ENCODE results near the gene NFATC4.

Gene NFATC4

GRCh38 chr14:24409192-24409591 lies 41.2 kb downstream of the NFATC4 start:
- Histone ChIP-seq H3K36me3 (ENCODE audit: insufficient read depth, low read length) (no peaks in the 10 kb centered on the region), H3K9ac (ENCODE audit: low read depth, low read length) (no peak overlapping the region), H3K9me3 (ENCODE audit: control insufficient read depth, insufficient read depth, low read length) (no peaks in the 10 kb centered on the region), H3K4me1 (ENCODE audit: insufficient read depth, low read length) (no peaks in the 10 kb centered on the region)

DNA sequence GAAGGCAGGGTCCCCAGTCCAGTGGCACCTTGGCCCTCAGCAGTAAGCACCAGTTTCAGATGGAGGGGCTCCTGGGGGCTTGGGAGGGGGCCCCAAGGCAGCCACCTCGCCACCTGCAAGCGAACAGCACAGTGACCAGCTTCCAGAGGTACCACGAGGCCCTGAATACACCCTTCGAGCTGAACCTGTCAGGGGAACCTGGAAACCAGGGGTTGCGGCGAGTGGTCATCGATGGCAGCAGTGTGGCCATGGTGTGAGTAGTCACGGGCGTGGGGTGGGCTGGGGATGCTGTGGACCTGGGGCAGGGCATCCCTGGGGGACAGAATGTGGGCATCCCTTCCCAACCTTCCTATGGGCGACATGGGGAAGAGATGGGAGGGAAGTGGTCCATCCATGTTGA lies 42.0 kb downstream of the NFATC4 start:
- Histone ChIP-seq H3K9me3 (ENCODE audit: control insufficient read depth, insufficient read depth, low read length) (no peaks in the 10 kb centered on the region), H3K9ac (ENCODE audit: low read depth, low read length) (no peak overlapping the region), H3K36me3 (ENCODE audit: insufficient read depth, low read length) (no peaks in the 10 kb centered on the region), H3K4me1 (ENCODE audit: insufficient read depth, low read length) (no peaks in the 10 kb centered on the region)

DNA sequence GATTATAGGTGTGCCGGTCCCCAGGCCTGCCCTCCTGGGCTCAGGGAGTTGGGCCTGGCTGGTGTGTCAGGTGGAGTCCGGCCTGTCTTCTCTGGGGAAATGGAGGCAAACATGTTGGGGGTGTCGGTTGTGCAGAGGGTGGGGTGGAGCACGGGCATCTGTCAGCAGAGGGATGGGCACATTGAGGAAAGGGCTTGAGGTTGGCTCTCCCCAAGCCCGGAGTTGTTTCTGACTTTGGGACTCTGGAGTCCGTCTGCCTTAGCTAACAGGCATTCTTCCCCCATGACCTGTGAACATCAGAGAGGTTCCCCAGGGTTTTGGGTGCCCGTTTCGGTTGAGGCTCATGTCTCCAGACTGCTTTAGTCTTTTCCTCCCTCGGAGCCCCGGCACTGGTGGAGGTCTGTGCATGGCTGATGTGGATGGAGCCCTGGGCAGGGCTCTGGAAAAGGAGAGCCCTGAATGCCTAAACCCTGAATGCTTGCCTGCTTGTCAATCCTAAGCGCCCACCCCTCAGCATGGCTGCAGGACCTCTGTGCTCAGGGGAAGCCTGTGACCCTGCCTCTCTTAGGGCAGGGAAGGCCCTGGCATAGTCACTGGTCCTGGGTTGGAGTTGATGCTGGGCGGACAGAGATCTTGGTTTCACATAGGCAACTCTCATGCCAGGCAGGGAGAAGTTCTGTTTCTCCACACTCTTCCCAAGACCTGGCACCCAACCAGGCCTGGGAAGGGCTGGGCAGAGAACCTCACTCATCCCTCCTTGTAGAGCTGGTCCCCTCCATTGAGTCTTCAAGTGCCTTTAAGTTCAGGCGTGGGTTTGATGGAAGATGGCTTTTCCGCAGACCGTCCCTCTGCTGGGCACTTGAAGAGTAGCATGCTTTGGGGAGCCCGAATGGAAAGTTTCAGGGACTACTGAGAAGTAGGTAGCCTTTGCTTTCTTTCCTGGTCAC lies 43.7 kb downstream of the NFATC4 start:
- Histone ChIP-seq H3K4me1 (ENCODE audit: insufficient read depth, low read length) (no peaks in the 10 kb centered on the region), H3K9ac (ENCODE audit: low read depth, low read length) (no peak overlapping the region), H3K36me3 (ENCODE audit: insufficient read depth, low read length) (no peaks in the 10 kb centered on the region), H3K9me3 (ENCODE audit: control insufficient read depth, insufficient read depth, low read length) (no peaks in the 10 kb centered on the region)

- no peaks in the 10 kb centered on the region for H3K9me3 ChIP-seq (ENCODE audit: control insufficient read depth, insufficient read depth, low read length)
- no peaks in the 10 kb centered on the region for H3K4me1 ChIP-seq (ENCODE audit: insufficient read depth, low read length)
- no peak overlapping the region for H3K9ac ChIP-seq (ENCODE audit: low read depth, low read length)
- H3K36me3 ChIP-seq (ENCODE audit: insufficient read depth, low read length) = no peaks in the 10 kb centered on the region; the same call in 1 of the 2 replicates
These were observed 46.1 kb downstream of the NFATC4 start for GRCh38 chr14:24414077-24414476.

GRCh38 chr14:24414732-24415420 lies 46.9 kb downstream of the NFATC4 start:
- no peaks in the 10 kb centered on the region for H3K4me1 ChIP-seq (ENCODE audit: insufficient read depth, low read length)
- H3K9ac ChIP-seq (ENCODE audit: low read depth, low read length) = no peak overlapping the region
- no peaks in the 10 kb centered on the region; the same call in 1 of the 2 replicates for H3K36me3 ChIP-seq (ENCODE audit: insufficient read depth, low read length)
- H3K9me3 ChIP-seq (ENCODE audit: control insufficient read depth, insufficient read depth, low read length) = no peaks in the 10 kb centered on the region

- H3K9ac ChIP-seq (ENCODE audit: low read depth, low read length) = no peak overlapping the region
- no peaks in the 10 kb centered on the region for H3K4me1 ChIP-seq (ENCODE audit: insufficient read depth, low read length)
- H3K9me3 ChIP-seq (ENCODE audit: control insufficient read depth, insufficient read depth, low read length) = no peaks in the 10 kb centered on the region
- no peaks in the 10 kb centered on the region; the same call in 1 of the 2 replicates for H3K36me3 ChIP-seq (ENCODE audit: insufficient read depth, low read length)
These were observed 47.7 kb downstream of the NFATC4 start for GRCh38 chr14:24415421-24416253.

DNA sequence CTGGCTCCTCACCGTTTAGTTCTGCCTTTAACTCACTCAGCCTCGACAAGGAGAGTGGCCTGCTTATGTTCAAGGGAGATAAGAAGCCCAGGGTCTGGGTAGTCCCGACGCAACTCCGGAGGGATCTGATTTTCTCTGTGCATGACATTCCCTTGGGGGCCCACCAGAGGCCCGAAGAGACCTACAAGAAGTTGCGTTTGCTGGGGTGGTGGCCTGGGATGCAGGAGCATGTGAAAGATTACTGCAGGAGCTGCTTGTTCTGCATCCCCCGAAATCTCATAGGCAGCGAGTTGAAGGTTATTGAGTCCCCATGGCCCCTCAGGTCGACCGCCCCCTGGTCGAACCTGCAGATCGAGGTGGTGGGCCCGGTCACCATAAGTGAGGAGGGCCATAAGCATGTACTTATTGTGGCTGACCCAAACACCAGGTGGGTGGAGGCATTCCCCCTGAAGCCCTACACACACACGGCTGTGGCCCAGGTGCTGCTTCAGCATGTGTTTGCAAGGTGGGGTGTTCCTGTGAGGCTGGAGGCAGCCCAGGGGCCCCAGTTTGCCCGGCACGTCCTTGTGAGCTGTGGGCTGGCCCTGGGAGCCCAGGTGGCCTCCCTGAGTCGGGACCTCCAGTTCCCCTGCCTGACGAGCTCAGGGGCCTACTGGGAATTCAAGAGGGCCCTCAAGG lies 48.4 kb downstream of the NFATC4 start:
- H3K9ac ChIP-seq (ENCODE audit: low read depth, low read length) = no peak overlapping the region
- no peaks in the 10 kb centered on the region; the same call in 1 of the 2 replicates for H3K36me3 ChIP-seq (ENCODE audit: insufficient read depth, low read length)
- H3K4me1 ChIP-seq (ENCODE audit: insufficient read depth, low read length) = no peaks in the 10 kb centered on the region
- H3K9me3 ChIP-seq (ENCODE audit: control insufficient read depth, insufficient read depth, low read length) = no peaks in the 10 kb centered on the region

GRCh38 chr14:24416932-24417619 lies 49.1 kb downstream of the NFATC4 start:
- Histone ChIP-seq H3K9me3 (ENCODE audit: control insufficient read depth, insufficient read depth, low read length) (no peaks in the 10 kb centered on the region), H3K36me3 (ENCODE audit: insufficient read depth, low read length) (no peaks in the 10 kb centered on the region; the same call in 1 of the 2 replicates), H3K9ac (ENCODE audit: low read depth, low read length) (no peak overlapping the region), H3K4me1 (ENCODE audit: insufficient read depth, low read length) (no peaks in the 10 kb centered on the region)

GRCh38 chr14:24417832-24418491 lies 50.0 kb downstream of the NFATC4 start:
- Histone ChIP-seq H3K36me3 (ENCODE audit: insufficient read depth, low read length) (no peaks in the 10 kb centered on the region; the same call in 1 of the 2 replicates), H3K4me1 (ENCODE audit: insufficient read depth, low read length) (no peaks in the 10 kb centered on the region), H3K9ac (ENCODE audit: low read depth, low read length) (no peak overlapping the region), H3K9me3 (ENCODE audit: control insufficient read depth, insufficient read depth, low read length) (no peaks in the 10 kb centered on the region)

DNA sequence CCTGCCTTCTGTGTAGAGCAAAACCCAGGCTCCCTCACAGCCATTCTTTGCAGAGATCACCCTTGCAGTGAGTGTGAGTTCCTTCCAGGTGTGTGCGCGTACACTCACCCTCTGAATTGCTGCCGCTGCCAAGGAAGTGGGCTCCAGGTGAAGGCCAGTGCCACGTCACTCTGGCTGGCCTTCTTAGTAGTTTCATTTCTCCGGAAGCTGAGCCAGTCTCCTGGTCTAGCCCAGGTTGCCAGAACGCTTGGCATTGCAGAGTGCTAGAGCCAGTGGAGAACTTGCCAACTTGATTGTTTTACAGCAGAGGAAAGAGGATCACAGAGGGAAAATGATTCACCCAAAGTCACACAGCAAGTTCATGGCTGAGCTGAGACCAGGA lies 50.5 kb downstream of the NFATC4 start:
- Histone ChIP-seq H3K4me1 (ENCODE audit: insufficient read depth, low read length) (no peaks in the 10 kb centered on the region), H3K9me3 (ENCODE audit: control insufficient read depth, insufficient read depth, low read length) (no peaks in the 10 kb centered on the region), H3K9ac (ENCODE audit: low read depth, low read length) (no peak overlapping the region), H3K36me3 (ENCODE audit: insufficient read depth, low read length) (no peaks in the 10 kb centered on the region; the same call in 1 of the 2 replicates)

- Histone ChIP-seq H3K9ac (ENCODE audit: low read depth, low read length) (no peak overlapping the region), H3K4me1 (ENCODE audit: insufficient read depth, low read length) (peaks cover 4% of the 10 kb centered on the region), H3K9me3 (ENCODE audit: control insufficient read depth, insufficient read depth, low read length) (no peaks in the 10 kb centered on the region), H3K36me3 (ENCODE audit: insufficient read depth, low read length) (no peaks in the 10 kb centered on the region; the same call in 1 of the 2 replicates)
These were observed 54.3 kb downstream of the NFATC4 start for GRCh38 chr14:24422261-24422660.

DNA sequence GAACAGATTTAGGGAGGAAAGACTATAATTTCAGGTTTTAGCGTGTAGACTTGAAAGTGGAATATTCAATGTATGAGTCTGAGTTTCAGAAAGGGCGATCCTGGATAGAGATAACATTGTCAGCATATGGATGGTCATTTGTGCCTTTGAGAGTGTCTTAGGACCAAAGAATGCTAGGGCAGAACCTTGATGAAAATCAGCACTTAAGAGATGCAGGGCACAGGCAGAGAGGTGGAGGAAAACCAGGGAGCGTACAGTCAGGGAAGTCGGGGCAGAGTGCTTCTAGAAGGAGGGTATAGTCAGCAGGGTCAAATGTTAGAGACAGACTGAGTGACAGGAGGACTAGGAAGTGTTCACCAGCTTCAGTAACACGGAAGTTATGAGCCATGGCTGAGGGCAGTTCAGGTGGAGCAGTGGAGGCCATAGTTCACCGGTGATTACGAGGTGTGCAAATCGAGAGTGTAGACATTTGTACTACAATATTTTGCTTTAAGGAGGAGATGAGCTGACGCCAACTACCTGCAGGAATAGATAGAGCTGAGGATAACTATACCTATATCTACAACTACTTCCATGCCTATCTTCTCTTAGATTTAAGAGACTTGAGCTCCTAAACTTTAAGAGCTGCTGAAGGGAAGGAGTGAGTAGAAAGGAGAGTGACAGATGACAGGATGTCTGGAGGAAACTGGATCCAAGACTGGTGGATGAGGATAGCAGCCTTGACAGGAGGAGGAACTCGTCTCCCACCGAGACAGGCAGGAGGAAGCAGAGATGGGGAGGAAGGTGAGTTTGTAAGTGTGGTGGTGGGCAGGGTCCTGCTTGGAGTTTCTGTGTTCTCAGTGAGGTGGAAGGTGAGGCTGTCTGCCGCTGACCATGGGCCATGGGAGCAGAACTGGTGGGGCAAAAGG lies 55.0 kb downstream of the NFATC4 start:
- peaks cover 4% of the 10 kb centered on the region for H3K4me1 ChIP-seq (ENCODE audit: insufficient read depth, low read length)
- H3K9ac ChIP-seq (ENCODE audit: low read depth, low read length) = no peak overlapping the region
- no peaks in the 10 kb centered on the region; the same call in 1 of the 2 replicates for H3K36me3 ChIP-seq (ENCODE audit: insufficient read depth, low read length)
- H3K9me3 ChIP-seq (ENCODE audit: control insufficient read depth, insufficient read depth, low read length) = no peaks in the 10 kb centered on the region

All from ES-I3 (cell line).